H9 (cell line): ENCODE data around the gene TAF15. TPM values are rescaled to one million over a fixed set of nuclear protein-coding genes. Genes with fewer than 3 reads are reported as not detected.

Experiments used
- DNase-seq: peaks from one replicate; pipeline ENCODE4 v3.0.0-alpha.2; 2017
- H2AFZ ChIP-seq: one replicate; pipeline ENCODE4 v1.6.1; 2013; ENCODE audit warnings: mild to moderate bottlenecking, low read length, control low read depth, moderate library complexity
- H2AK5ac ChIP-seq: 2 replicates; pipeline ENCODE4 v1.6.1; 2013; ENCODE audit warnings: low read length, control low read depth, mixed read lengths; ENCODE audit not compliant: insufficient read length
- H2BK120ac ChIP-seq: one replicate; pipeline ENCODE4 v1.6.1; 2013; ENCODE audit warnings: low read depth, mild to moderate bottlenecking, low read length, control low read depth, inconsistent platforms; ENCODE audit not compliant: poor library complexity, severe bottlenecking
- H2BK12ac ChIP-seq: 2 replicates; pipeline ENCODE4 v1.6.1; 2013; ENCODE audit warnings: low read length, control low read depth, mixed read lengths, low read depth; ENCODE audit not compliant: insufficient read length
- H2BK15ac ChIP-seq: 2 replicates; pipeline ENCODE4 v1.6.1; 2013; ENCODE audit warnings: low read depth, low read length, control low read depth
- H2BK20ac ChIP-seq: one replicate; pipeline ENCODE4 v1.6.1; 2013; ENCODE audit warnings: low read depth, mild to moderate bottlenecking, low read length, control low read depth, inconsistent platforms; ENCODE audit not compliant: poor library complexity, severe bottlenecking
- H2BK5ac ChIP-seq: 2 replicates; pipeline ENCODE4 v1.6.1; 2013; ENCODE audit warnings: low read length, control low read depth, mixed read lengths; ENCODE audit not compliant: insufficient read length
- H3K14ac ChIP-seq: 2 replicates; pipeline ENCODE4 v1.6.1; 2013; ENCODE audit warnings: low read length, control low read depth; ENCODE audit not compliant: insufficient read depth
- H3K18ac ChIP-seq: 2 replicates; pipeline ENCODE4 v1.6.1; 2013; ENCODE audit warnings: low read depth, mild to moderate bottlenecking, mixed read lengths, low read length, control low read depth; ENCODE audit not compliant: insufficient read length
- H3K23ac ChIP-seq: 2 replicates; pipeline ENCODE4 v1.6.1; 2013; ENCODE audit warnings: low read length, control low read depth, mixed read lengths, low read depth; ENCODE audit not compliant: insufficient read length
- H3K23me2 ChIP-seq: 2 replicates; pipeline ENCODE4 v1.6.1; 2013; ENCODE audit warnings: low read depth, mild to moderate bottlenecking, mixed read lengths, low read length, control low read depth; ENCODE audit not compliant: insufficient read length, poor library complexity, severe bottlenecking
- H3K27ac ChIP-seq: 2 replicates; pipeline ENCODE4 v1.5.1; 2013; ENCODE audit warnings: low read length, control low read depth, mixed read lengths, low read depth; ENCODE audit not compliant: insufficient read length
- H3K27me3 ChIP-seq: 2 replicates; pipeline ENCODE4 v1.6.1; 2013; ENCODE audit warnings: low read length, control low read depth, inconsistent platforms; ENCODE audit not compliant: insufficient read depth
- H3K4ac ChIP-seq: 2 replicates; pipeline ENCODE4 v1.6.1; 2013; ENCODE audit warnings: low read depth, mild to moderate bottlenecking, control low read depth, inconsistent platforms, low read length, moderate library complexity
- H3K4me1 ChIP-seq: 2 replicates; pipeline ENCODE4 v1.6.1; 2013; ENCODE audit warnings: low read length, control low read depth, inconsistent platforms; ENCODE audit not compliant: insufficient read depth
- H3K4me2 ChIP-seq: 2 replicates; pipeline ENCODE4 v1.6.1; 2013; ENCODE audit warnings: low read length, control low read depth, mixed read lengths; ENCODE audit not compliant: insufficient read length, insufficient read depth
- H3K56ac ChIP-seq: 2 replicates; pipeline ENCODE4 v1.6.1; 2013; ENCODE audit warnings: low read depth, mild to moderate bottlenecking, mixed read lengths, low read length, control low read depth; ENCODE audit not compliant: insufficient read length
- H3K79me1 ChIP-seq: 2 replicates; pipeline ENCODE4 v1.6.1; 2013; ENCODE audit warnings: low read depth, mild to moderate bottlenecking, moderate library complexity, low read length, control low read depth, inconsistent platforms; ENCODE audit not compliant: insufficient read depth, poor library complexity, severe bottlenecking
- H3K79me2 ChIP-seq: 2 replicates; pipeline ENCODE4 v1.6.1; 2013; ENCODE audit warnings: low read length, control low read depth, inconsistent platforms; ENCODE audit not compliant: insufficient read depth
- H3K9ac ChIP-seq: 2 replicates; pipeline ENCODE4 v1.6.1; 2013; ENCODE audit warnings: low read length, control low read depth, mixed read lengths; ENCODE audit not compliant: insufficient read length; ENCODE audit errors: extremely low read depth
- H3K9me3 ChIP-seq: one replicate; pipeline ENCODE4 v1.6.1; 2013; ENCODE audit warnings: low read depth, low read length, inconsistent platforms; ENCODE audit not compliant: control insufficient read depth
- H3T11ph ChIP-seq: one replicate; pipeline ENCODE4 v1.6.1; 2013; ENCODE audit warnings: mild to moderate bottlenecking, low read length, control low read depth, inconsistent platforms
- H4K20me1 ChIP-seq: one replicate; pipeline ENCODE4 v1.6.1; 2013; ENCODE audit not compliant: control insufficient read depth, insufficient read length, insufficient read depth
- H4K5ac ChIP-seq: 2 replicates; pipeline ENCODE4 v1.6.1; 2013; ENCODE audit warnings: low read depth, mild to moderate bottlenecking, mixed read lengths, low read length, control low read depth; ENCODE audit not compliant: insufficient read length
- H4K8ac ChIP-seq: replicated peaks from 2 replicates; pipeline ENCODE4 v1.6.1; 2013; ENCODE audit warnings: low read length, control low read depth, mixed read lengths, low read depth; ENCODE audit not compliant: insufficient read length
- H4K91ac ChIP-seq: 2 replicates; pipeline ENCODE4 v1.6.1; 2013; ENCODE audit warnings: low read depth, mild to moderate bottlenecking, moderate library complexity, mixed read lengths, low read length, control low read depth; ENCODE audit not compliant: insufficient read length
- H3K27ac Mint-ChIP-seq, 3 experiments: 2 replicates in 2 of 3; 3 replicates in 1 of 3; pipeline ENCODE4 v1.8.0; 2020 to 2021; ENCODE audit warnings: mixed read lengths in 3 of 3, mild to moderate bottlenecking in 1 of 3, moderate library complexity in 1 of 3
- H3K27me3 Mint-ChIP-seq: 2 replicates; pipeline ENCODE4 v1.8.0; 2021; ENCODE audit warnings: low read depth, mild to moderate bottlenecking, moderate library complexity, mixed read lengths
- H3K36me3 Mint-ChIP-seq, 3 experiments: 2 replicates in 2 of 3; 3 replicates in 1 of 3; pipeline ENCODE4 v1.8.0; 2020 to 2021; ENCODE audit warnings: low read depth in 3 of 3, mixed read lengths in 3 of 3; ENCODE audit not compliant: insufficient read depth in 1 of 3
- H3K4me1 Mint-ChIP-seq, 2 experiments: 2 replicates each; pipeline ENCODE4 v1.8.0; 2020; ENCODE audit warnings: mixed read lengths in 2 of 2
- H3K4me3 Mint-ChIP-seq, 2 experiments: 2 replicates in 1 of 2; 3 replicates in 1 of 2; pipeline ENCODE4 v1.8.0; 2020 to 2021; ENCODE audit warnings: mild to moderate bottlenecking in 2 of 2, mixed read lengths in 2 of 2, moderate library complexity in 1 of 2
- H3K9me3 Mint-ChIP-seq, 2 experiments: 2 replicates in 1 of 2; 3 replicates in 1 of 2; pipeline ENCODE4 v1.8.0; 2020; ENCODE audit warnings: mild to moderate bottlenecking in 2 of 2, mixed read lengths in 2 of 2, moderate library complexity in 1 of 2
- WGBS: extraction: QIAGEN DNeasy Blood & Tissue Kit; methylation state at CpG from one replicate; pipeline ENCODE4 v1.1.7; 2013; ENCODE audit warnings: missing lambda C conversion rate, low lambda C conversion rate, mixed read lengths; ENCODE audit not compliant: insufficient read length; ENCODE audit errors: extremely low coverage; 5-methylcytosine and 5-hydroxymethylcytosine counted together
- total RNA-seq: library from RNA; stranded (reverse); gene quantifications from 2 replicates; pipeline ENCODE4 v1.2.1, GENCODE V29; 2021
- TF ChIP-seq, protein P1 (sequence below): fragments of 200-600 bp; sonication (generic); conservative IDR thresholded peaks from 3 replicates; pipeline ENCODE4 v1.8.0; 2021; ENCODE audit warnings: antibody characterized with exemption, mild to moderate bottlenecking

The TAF15 gene
- total RNA-seq, 1 experiment from 2014 or later = 304 TPM

DNA sequence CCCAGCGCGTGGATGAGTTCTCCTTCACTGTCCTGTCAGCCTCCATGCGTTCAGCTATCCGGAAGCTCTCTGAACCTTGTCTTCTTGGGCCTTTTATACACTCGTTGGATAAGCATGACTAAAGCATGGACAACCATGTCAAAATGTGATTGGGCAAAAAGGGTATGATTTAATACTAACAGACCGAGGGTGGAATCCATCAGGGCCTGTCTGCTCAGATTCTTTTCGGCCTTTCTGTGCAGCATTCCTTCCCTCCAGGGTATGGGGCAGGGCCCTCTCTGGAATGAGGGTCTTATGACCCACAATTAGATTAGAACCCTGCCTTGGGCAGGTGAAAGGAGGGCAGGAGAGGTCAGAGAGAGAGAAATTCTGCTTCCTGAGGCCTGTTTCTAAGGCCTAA lies 84.9 kb downstream of the TAF15 start:
- Histone ChIP-seq H3K27me3 (no peaks in the 10 kb centered on the region), H2BK120ac (no peak overlapping the region), H2AFZ (no peak overlapping the region), H3K18ac (no peak overlapping the region), H2BK5ac (no peak overlapping the region), H3K27ac (no peak overlapping the region), H3K23me2 (no peaks in the 10 kb centered on the region), H3K4me1 (peaks cover 2% of the 10 kb centered on the region; the same call in 1 of the 2 replicates), H2BK12ac (no peak overlapping the region), H3K79me1 (no peaks in the 10 kb centered on the region), H4K20me1 (no peaks in the 10 kb centered on the region), H3T11ph (no peak overlapping the region), H2BK20ac (no peak overlapping the region), H3K23ac (no peak overlapping the region), H3K4ac (no peak overlapping the region), H3K4me2 (no peak overlapping the region), H3K79me2 (no peaks in the 10 kb centered on the region), H3K56ac (no peak overlapping the region), H4K8ac (no peak overlapping the region), H3K14ac (no peak overlapping the region), H3K9ac (no peak overlapping the region), H4K5ac (no peak overlapping the region), H4K91ac (no peak overlapping the region), H3K9me3 (no peaks in the 10 kb centered on the region), H2AK5ac (no peak overlapping the region), H2BK15ac (no peak overlapping the region)
- no peak overlapping the region for H3K4me3 Mint-ChIP-seq
- H3K9me3 Mint-ChIP-seq = no peaks in the 10 kb centered on the region
- H3K27me3 Mint-ChIP-seq = no peaks in the 10 kb centered on the region; the same call in 1 of the 2 replicates
- TF ChIP-seq, protein P1, sequence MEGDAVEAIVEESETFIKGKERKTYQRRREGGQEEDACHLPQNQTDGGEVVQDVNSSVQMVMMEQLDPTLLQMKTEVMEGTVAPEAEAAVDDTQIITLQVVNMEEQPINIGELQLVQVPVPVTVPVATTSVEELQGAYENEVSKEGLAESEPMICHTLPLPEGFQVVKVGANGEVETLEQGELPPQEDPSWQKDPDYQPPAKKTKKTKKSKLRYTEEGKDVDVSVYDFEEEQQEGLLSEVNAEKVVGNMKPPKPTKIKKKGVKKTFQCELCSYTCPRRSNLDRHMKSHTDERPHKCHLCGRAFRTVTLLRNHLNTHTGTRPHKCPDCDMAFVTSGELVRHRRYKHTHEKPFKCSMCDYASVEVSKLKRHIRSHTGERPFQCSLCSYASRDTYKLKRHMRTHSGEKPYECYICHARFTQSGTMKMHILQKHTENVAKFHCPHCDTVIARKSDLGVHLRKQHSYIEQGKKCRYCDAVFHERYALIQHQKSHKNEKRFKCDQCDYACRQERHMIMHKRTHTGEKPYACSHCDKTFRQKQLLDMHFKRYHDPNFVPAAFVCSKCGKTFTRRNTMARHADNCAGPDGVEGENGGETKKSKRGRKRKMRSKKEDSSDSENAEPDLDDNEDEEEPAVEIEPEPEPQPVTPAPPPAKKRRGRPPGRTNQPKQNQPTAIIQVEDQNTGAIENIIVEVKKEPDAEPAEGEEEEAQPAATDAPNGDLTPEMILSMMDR = no peak
- DNase-seq = no peak
- no peak overlapping the region for H3K27ac Mint-ChIP-seq
- WGBS = no CpG with 5 or more reads among the region's 7 CpGs
- H3K36me3 Mint-ChIP-seq = no peaks in the 10 kb centered on the region
- peaks cover 15 to 20% of the 10 kb centered on the region in 2 experiments for H3K4me1 Mint-ChIP-seq
